ENCODE data around the gene WBP11. TPM values are rescaled to one million over a fixed set of nuclear protein-coding genes. Genes with fewer than 3 reads are reported as not detected.
"Not testable (repeated sequence)": the region's sequence is repeated elsewhere in the genome, so short reads cannot be mapped to it uniquely, and the experiment has no call there.

Gene WBP11
- total RNA-seq, 1 experiment from 2014 or later, result 56.6 TPM

DNA sequence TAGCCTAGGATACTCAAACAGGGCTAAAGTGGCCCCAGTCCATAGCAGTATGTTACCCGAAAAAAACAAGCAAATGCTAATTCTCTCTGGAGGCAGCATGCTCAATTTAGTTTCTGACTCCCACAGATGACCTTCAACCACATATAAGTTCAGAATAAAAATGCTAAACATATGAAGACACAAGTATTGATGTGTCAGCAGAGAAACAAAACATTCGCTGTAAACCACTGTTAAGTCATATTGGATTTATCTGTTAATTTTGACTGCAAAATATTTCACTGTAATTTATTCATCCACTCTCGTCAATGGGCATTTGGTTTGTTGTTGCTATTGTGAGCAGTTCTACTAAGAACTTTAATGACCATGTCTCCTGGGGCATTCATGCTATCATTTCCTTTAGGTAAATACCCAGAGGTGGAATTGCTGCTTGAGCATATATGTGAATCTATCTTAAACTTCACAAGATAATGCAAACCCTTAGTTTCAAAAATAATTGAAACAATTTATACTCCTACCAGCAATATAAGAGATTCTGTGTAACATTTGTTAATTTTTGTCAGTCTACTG is 36.5 kb downstream of the WBP11 start:
- no peak overlapping the region for H3K27ac Mint-ChIP-seq (ENCODE audit: low read depth, unreplicated experiment)
- BruUV-seq (replicated peaks), result no TSS peak
- no peak for DNase-seq (ENCODE audit: unreplicated experiment)
- ChIA-PET CTCF (no interaction called here), POLR2A (no interaction called here)
- intact Hi-C loops (cut with micrococcal nuclease), result no loop called here
- TF ChIP-seq, protein P1, sequence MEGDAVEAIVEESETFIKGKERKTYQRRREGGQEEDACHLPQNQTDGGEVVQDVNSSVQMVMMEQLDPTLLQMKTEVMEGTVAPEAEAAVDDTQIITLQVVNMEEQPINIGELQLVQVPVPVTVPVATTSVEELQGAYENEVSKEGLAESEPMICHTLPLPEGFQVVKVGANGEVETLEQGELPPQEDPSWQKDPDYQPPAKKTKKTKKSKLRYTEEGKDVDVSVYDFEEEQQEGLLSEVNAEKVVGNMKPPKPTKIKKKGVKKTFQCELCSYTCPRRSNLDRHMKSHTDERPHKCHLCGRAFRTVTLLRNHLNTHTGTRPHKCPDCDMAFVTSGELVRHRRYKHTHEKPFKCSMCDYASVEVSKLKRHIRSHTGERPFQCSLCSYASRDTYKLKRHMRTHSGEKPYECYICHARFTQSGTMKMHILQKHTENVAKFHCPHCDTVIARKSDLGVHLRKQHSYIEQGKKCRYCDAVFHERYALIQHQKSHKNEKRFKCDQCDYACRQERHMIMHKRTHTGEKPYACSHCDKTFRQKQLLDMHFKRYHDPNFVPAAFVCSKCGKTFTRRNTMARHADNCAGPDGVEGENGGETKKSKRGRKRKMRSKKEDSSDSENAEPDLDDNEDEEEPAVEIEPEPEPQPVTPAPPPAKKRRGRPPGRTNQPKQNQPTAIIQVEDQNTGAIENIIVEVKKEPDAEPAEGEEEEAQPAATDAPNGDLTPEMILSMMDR (IDR thresholded peaks at IDR 0.05; ENCODE audit: unreplicated experiment), result no peak
- peaks cover 11% of the 10 kb centered on the region for H3K4me1 Mint-ChIP-seq (ENCODE audit: insufficient read depth, unreplicated experiment)
- no peak overlapping the region for H3K4me3 Mint-ChIP-seq (ENCODE audit: unreplicated experiment)
- H3K36me3 Mint-ChIP-seq (ENCODE audit: insufficient read depth, unreplicated experiment), result peaks cover 54% of the 10 kb centered on the region
- peaks cover 5% of the 10 kb centered on the region for H3K9me3 Mint-ChIP-seq (ENCODE audit: unreplicated experiment)
- no peaks in the 10 kb centered on the region for H3K27me3 Mint-ChIP-seq (ENCODE audit: insufficient read depth, unreplicated experiment)

DNA sequence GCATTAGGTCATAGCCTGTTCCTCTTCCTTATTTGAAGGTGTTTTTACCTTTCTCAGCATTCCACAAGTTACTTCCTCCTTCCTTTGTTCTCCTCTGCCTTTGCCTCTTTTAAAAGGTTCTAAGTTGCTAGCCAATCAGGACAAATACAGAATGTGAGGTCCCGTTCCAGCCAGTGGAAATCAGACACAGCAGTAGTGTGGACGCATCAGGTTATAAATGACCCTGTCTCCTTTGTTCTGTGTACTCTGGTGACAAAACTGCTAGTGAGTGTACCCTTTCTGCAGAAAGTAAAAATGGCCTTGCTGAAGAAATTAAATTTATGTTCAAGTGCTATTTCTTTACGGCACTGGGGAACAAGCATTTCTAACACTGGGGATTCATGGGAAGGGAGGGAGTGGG is 37.3 kb downstream of the WBP11 start:
- BruUV-seq (replicated peaks); CTCF ChIA-PET; intact Hi-C loops (cut with micrococcal nuclease); H3K4me3 Mint-ChIP-seq (ENCODE audit: unreplicated experiment); H3K9me3 Mint-ChIP-seq (ENCODE audit: unreplicated experiment); H3K27me3 Mint-ChIP-seq (ENCODE audit: insufficient read depth, unreplicated experiment); DNase-seq (ENCODE audit: unreplicated experiment): not testable (repeated sequence)
- peak overlapping the region; percentile 51 for H3K27ac Mint-ChIP-seq (ENCODE audit: low read depth, unreplicated experiment)
- H3K36me3 Mint-ChIP-seq (ENCODE audit: insufficient read depth, unreplicated experiment), result peaks cover 51% of the 10 kb centered on the region
- POLR2A ChIA-PET, result interaction anchor here (1.3 kb wide), 1 partner anchor 9 kb away, joined by 5 read pairs; a partner anchor contains a TSS
- H3K4me1 Mint-ChIP-seq (ENCODE audit: insufficient read depth, unreplicated experiment), result peaks cover 11% of the 10 kb centered on the region

DNA sequence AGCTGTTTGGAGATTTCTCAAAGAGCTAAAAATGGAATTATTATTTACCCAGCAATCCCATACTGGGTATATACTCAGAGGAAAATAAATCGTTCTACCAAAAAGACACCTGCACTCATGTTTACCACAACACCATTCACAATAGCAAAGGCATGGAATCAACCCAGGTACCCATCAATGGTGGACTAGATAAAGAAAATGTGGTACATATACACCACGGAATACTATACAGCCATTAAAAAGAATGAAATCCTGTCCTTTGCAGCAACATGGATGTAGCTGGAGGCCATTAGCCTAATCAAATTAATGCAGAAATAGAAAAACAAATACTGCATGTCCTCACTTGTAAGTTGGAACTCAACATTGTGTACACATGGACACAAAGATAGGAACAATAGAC is 37.9 kb downstream of the WBP11 start:
- TF ChIP-seq, protein P1 (IDR thresholded peaks at IDR 0.05; ENCODE audit: unreplicated experiment), result no peak
- BruUV-seq (replicated peaks), result no TSS peak
- H3K9me3 Mint-ChIP-seq (ENCODE audit: unreplicated experiment), result peaks cover 5% of the 10 kb centered on the region
- DNase-seq (ENCODE audit: unreplicated experiment), result no peak
- no peaks in the 10 kb centered on the region for H3K27me3 Mint-ChIP-seq (ENCODE audit: insufficient read depth, unreplicated experiment)
- no peak overlapping the region for H3K27ac Mint-ChIP-seq (ENCODE audit: low read depth, unreplicated experiment)
- H3K4me3 Mint-ChIP-seq (ENCODE audit: unreplicated experiment), result no peak overlapping the region
- H3K36me3 Mint-ChIP-seq (ENCODE audit: insufficient read depth, unreplicated experiment), result peaks cover 45% of the 10 kb centered on the region
- H3K4me1 Mint-ChIP-seq (ENCODE audit: insufficient read depth, unreplicated experiment), result peaks cover 11% of the 10 kb centered on the region
- intact Hi-C loops (cut with micrococcal nuclease), result no loop called here
- POLR2A ChIA-PET, result interaction anchor here (1.3 kb wide), 1 partner anchor 9 kb away, joined by 5 read pairs; a partner anchor contains a TSS
- CTCF ChIA-PET, result no interaction called here

DNA sequence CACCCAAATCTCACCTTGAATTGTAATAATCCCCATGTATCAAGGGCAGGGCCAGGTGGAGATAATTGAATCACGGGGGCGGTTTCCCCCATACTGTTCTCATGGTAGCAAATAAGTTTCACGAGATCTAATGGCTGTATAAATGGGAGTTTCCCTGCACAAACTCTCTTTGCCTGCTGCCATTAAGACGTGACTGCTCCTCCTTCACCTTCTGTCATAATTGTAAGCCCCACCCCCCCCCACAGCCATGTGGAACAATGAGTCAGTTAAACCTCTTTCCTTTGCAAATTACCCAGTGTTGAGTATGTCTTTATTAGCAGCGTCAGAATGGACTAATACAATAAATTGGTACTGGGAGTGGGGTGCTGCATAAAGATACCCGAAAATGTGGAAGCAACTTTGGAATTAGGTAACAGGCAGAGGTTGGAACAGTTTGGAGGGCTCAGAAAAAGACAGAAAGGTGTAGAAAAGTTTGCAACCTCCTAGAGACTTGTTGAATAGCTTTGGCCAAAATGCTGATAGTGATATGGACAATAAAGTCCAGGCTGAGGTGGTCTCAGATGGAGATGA is 43.5 kb downstream of the WBP11 start:
- CTCF ChIA-PET; DNase-seq (ENCODE audit: unreplicated experiment); H3K4me3 Mint-ChIP-seq (ENCODE audit: unreplicated experiment); H3K27ac Mint-ChIP-seq (ENCODE audit: low read depth, unreplicated experiment); H3K9me3 Mint-ChIP-seq (ENCODE audit: unreplicated experiment); H3K27me3 Mint-ChIP-seq (ENCODE audit: insufficient read depth, unreplicated experiment); intact Hi-C loops (cut with micrococcal nuclease); H3K4me1 Mint-ChIP-seq (ENCODE audit: insufficient read depth, unreplicated experiment); BruUV-seq (replicated peaks); POLR2A ChIA-PET: not testable (repeated sequence)
- H3K36me3 Mint-ChIP-seq (ENCODE audit: insufficient read depth, unreplicated experiment), result peaks cover 13% of the 10 kb centered on the region

DNA sequence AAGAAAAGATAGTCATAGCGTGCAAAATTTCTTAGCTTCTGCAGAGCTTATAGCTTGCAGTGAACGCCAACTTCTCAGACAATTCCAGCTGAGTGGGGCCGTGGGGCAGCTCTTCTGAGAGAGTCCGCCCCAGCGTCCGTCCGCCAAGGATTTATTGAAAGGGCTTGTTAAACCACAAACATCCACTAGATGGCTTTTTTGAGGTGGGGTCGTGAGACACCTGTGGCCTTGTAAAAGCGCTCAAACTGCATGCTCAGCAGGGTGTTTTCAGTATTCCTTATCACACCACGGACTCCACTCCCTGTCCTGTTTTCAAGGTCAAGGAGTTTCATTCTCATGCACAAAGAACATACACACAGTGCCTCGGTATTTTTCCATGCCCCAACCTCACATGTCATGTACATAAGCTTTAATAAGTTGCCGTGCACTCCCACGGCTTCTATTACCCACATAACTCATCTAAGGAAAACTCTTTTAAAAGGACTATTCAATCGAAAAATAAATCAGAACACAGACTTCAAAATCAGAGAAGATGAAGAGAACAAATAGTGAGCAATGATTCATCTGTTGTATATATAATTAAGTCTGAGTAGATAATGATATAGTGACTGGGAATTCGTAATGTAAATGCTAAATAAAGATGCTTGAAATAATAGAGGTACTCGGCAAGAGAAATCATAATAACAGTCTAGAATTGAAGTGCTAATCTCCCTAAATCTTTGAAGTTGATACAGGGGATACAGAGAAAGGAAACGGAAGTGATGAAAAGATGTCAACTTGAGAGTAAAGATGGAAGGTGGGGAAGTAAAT is 46.7 kb downstream of the WBP11 start:
- peaks cover 5% of the 10 kb centered on the region for H3K36me3 Mint-ChIP-seq (ENCODE audit: insufficient read depth, unreplicated experiment)
- intact Hi-C loops (cut with micrococcal nuclease), result no loop called here
- H3K27ac Mint-ChIP-seq (ENCODE audit: low read depth, unreplicated experiment), result no peak overlapping the region
- no TSS peak for BruUV-seq (replicated peaks)
- no peak overlapping the region for H3K4me3 Mint-ChIP-seq (ENCODE audit: unreplicated experiment)
- DNase-seq (ENCODE audit: unreplicated experiment), result no peak
- H3K27me3 Mint-ChIP-seq (ENCODE audit: insufficient read depth, unreplicated experiment), result no peaks in the 10 kb centered on the region
- TF ChIP-seq, protein P1 (IDR thresholded peaks at IDR 0.05; ENCODE audit: unreplicated experiment), result no peak
- H3K4me1 Mint-ChIP-seq (ENCODE audit: insufficient read depth, unreplicated experiment), result no peaks in the 10 kb centered on the region
- H3K9me3 Mint-ChIP-seq (ENCODE audit: unreplicated experiment), result no peaks in the 10 kb centered on the region
- CTCF ChIA-PET, result interaction anchor here (0.5 to 1.2 kb wide), 5 partner anchors 14 to 1705 kb away, joined by 3 to 5 read pairs (median 3); a partner anchor contains a TSS
- POLR2A ChIA-PET, result interaction anchor here (0.6 to 1.0 kb wide), 3 partner anchors 14 to 508 kb away, joined by 3 to 4 read pairs (median 3); a partner anchor contains a TSS

All from MCF 10A (cell line).